Hematopoietic multipotent progenitor cell (in vitro differentiated cells): ENCODE data around the gene AP1M2. TPM values are rescaled to one million over a fixed set of nuclear protein-coding genes. Genes with fewer than 3 reads are reported as not detected.
"Not testable (repeated sequence)": the region's sequence is repeated elsewhere in the genome, so short reads cannot be mapped to it uniquely, and the experiment has no call there.

ENCODE experiments used
- DNase-seq, 3 donors: peaks; one replicate each; pipeline ENCODE4 v3.0.0-alpha.2; 2011 to 2015; ENCODE audit warnings: low read depth in 2 of 3, low spot score in 2 of 3
- total RNA-seq: library from RNA; depleted of rRNA; stranded (reverse); fragments of >200 nt; gene quantifications from one replicate; pipeline ENCODE4 v1.2.3, GENCODE V29; 2012

Gene AP1M2
- total RNA-seq, 1 donor: 0.27 TPM

- DNase-seq: no peak
Measured at GRCh38 chr19:10566408-10566657, 20.8 kb downstream of the AP1M2 start.

GRCh38 chr19:10565567-10566407 lies 21.3 kb downstream of the AP1M2 start, which contains the start of gene KRI1:
Gene KRI1 (minus strand): TSS chr19:10566010. CDS start chr19:10565999, 11 bp downstream.
- peak; percentile 97 to 99 (median 99) for DNase-seq

GRCh38 chr19:10565028-10565566 lies 22.0 kb downstream of the AP1M2 start:
- DNase-seq: peak in 2 of 3 donors; percentile 72 to 82

GRCh38 chr19:10562609-10563008 lies 24.5 kb downstream of the AP1M2 start:
- no peak for DNase-seq

GRCh38 chr19:10560154-10560553 lies 27.0 kb downstream of the AP1M2 start:
- no peak for DNase-seq

- DNase-seq: no peak
Measured at GRCh38 chr19:10557603-10558197, 29.4 kb downstream of the AP1M2 start.

- no peak for DNase-seq
Measured at GRCh38 chr19:10555610-10555973, 31.5 kb downstream of the AP1M2 start.

GRCh38 chr19:10554760-10555609 lies 32.1 kb downstream of the AP1M2 start:
- peak in 1 of 3 donors; percentile 21 for DNase-seq

- DNase-seq: peak in 2 of 3 donors; percentile 95 to 99
Measured at GRCh38 chr19:10553943-10554381, 33.1 kb downstream of the AP1M2 start.

GRCh38 chr19:10553087-10553667 lies 33.9 kb downstream of the AP1M2 start:
- peak in 1 of 3 donors; percentile 53 for DNase-seq

- DNase-seq: peak in 1 of 3 donors; percentile 48
Measured at GRCh38 chr19:10552510-10553053, 34.5 kb downstream of the AP1M2 start.

GRCh38 chr19:10551698-10552301 lies 35.3 kb downstream of the AP1M2 start:
- peak in 1 of 3 donors; percentile 61 for DNase-seq

- not testable (repeated sequence) for DNase-seq
Measured at GRCh38 chr19:10551006-10551405, 36.1 kb downstream of the AP1M2 start.

- no peak for DNase-seq
Measured at GRCh38 chr19:10550336-10550735, 36.8 kb downstream of the AP1M2 start.

GRCh38 chr19:10549733-10550132 lies 37.4 kb downstream of the AP1M2 start:
- no peak for DNase-seq

GRCh38 chr19:10548746-10549276 lies 38.3 kb downstream of the AP1M2 start:
- DNase-seq: no peak

- DNase-seq: no peak
Measured at GRCh38 chr19:10546817-10547216, 40.3 kb downstream of the AP1M2 start.

- DNase-seq: peak in 1 of 3 donors; percentile 13
Measured at GRCh38 chr19:10544753-10545251, 42.3 kb downstream of the AP1M2 start.

GRCh38 chr19:10544242-10544752 lies 42.8 kb downstream of the AP1M2 start:
- no peak for DNase-seq
